ENCODE data around the gene S1PR2. TPM values are rescaled to one million over a fixed set of nuclear protein-coding genes. Genes with fewer than 3 reads are reported as not detected.

S1PR2 gene
- total and polyA plus RNA-seq, 2 donors (not counting 3 experiments of a cell fraction or from before 2014, with no cell fraction given): 0.70 to 1.0 TPM

GRCh38 chr19:10183926-10184325 lies 47.2 kb downstream of the S1PR2 start:
- Histone ChIP-seq H3K4me1 (ENCODE audit: control insufficient read depth, extremely low read depth, insufficient read depth, low read length) (no peaks in the 10 kb centered on the region), H3K27me3 (ENCODE audit: control insufficient read depth in 2 of 2, insufficient read depth in 2 of 2, low read length in 2 of 2) (no peaks in the 10 kb centered on the region), H3K9me3 (replicated peaks; ENCODE audit: control insufficient read depth, insufficient read depth, low read length) (no peaks in the 10 kb centered on the region), H3K9me1 (replicated peaks; ENCODE audit: control insufficient read depth, extremely low read depth, insufficient read depth, low read length) (no peaks in the 10 kb centered on the region), H3K79me2 (ENCODE audit: control insufficient read depth, insufficient read depth, low read length) (peaks cover 65% of the 10 kb centered on the region), H3K9ac (replicated peaks; ENCODE audit: extremely low read depth, insufficient read depth, low read length) (no peak overlapping the region), H3K36me3 (ENCODE audit: control insufficient read depth in 2 of 2, extremely low read depth in 1 of 2, insufficient read depth in 2 of 2, low read length in 2 of 2) (peaks cover 2 to 21% of the 10 kb centered on the region in 2 experiments), H3K4me3 (replicated peaks in 1 of 3; ENCODE audit: insufficient read depth in 1 of 3, low read depth in 1 of 3, low read length in 3 of 3) (no peak overlapping the region), H3K27ac (ENCODE audit: insufficient read depth, low read depth, low read length) (no peak overlapping the region), H3K4me2 (ENCODE audit: insufficient read depth, low read length) (no peak overlapping the region), H4K20me1 (replicated peaks; ENCODE audit: control insufficient read depth, extremely low read depth, insufficient read depth, low read length) (no peaks in the 10 kb centered on the region), H2AFZ (ENCODE audit: low read depth, low read length) (no peak overlapping the region)
- dilution Hi-C loops (cut with MboI; ENCODE audit: extremely low pct_ligation_motif_present, low sequenced_read_pairs) (no loop called here), intact Hi-C loops (cut with micrococcal nuclease) (no loop called here)
- ChIA-PET POLR2A (no interaction called here), CTCF (interaction anchor here (1.2 kb wide), 1 partner anchor 66 kb away, joined by 3 read pairs; no protein-coding TSS in a partner anchor)
- no TSS peak for BruUV-seq (replicated peaks)
- DNase-seq (ENCODE audit: low read depth, low spot score) (no peak), FAIRE-seq (no peak)
- TF ChIP-seq MYC (IDR thresholded peaks at IDR 0.05; ENCODE audit: low read depth, low read length) (no peak), POLR2A (IDR thresholded peaks at IDR 0.05; ENCODE audit: low read depth, low read length) (no peak), POLR2AphosphoS5 (IDR thresholded peaks at IDR 0.05; ENCODE audit: insufficient read depth, low read depth, low read length) (no peak), CTCF (IDR thresholded peaks at IDR 0.05; ENCODE audit: extremely low read depth in 1 of 2, insufficient read depth in 1 of 2, low read depth in 1 of 2, low read length in 2 of 2) (no peak), GATA2 (IDR thresholded peaks at IDR 0.05; ENCODE audit: insufficient read depth, insufficient read length, low read depth, low read length) (no peak)

DNA sequence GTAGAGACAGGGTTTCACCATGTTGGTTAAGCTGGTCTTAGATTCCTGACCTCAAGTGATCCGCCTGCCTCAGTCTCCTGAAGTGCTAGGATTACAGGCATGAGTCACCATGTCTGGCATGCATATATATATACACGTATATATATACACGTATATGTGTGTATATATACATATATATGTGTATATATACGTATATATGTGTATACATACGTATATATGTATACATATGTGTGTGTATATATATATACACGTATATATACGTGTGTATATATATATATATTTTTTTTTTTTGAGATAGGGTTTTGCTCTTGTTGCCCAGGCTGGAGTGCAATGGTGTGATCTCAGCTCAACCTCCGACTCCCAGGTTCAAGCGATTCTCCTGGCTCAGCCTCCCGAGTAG lies 48.3 kb downstream of the S1PR2 start:
- no peak for FAIRE-seq
- no peak overlapping the region for H3K4me2 ChIP-seq (ENCODE audit: insufficient read depth, low read length)
- H3K36me3 ChIP-seq (ENCODE audit: control insufficient read depth in 2 of 2, extremely low read depth in 1 of 2, insufficient read depth in 2 of 2, low read length in 2 of 2): peaks cover 2 to 21% of the 10 kb centered on the region in 2 experiments
- no peak for TF ChIP-seq CTCF (IDR thresholded peaks at IDR 0.05; ENCODE audit: extremely low read depth in 1 of 2, insufficient read depth in 1 of 2, low read depth in 1 of 2, low read length in 2 of 2)
- H3K9me1 ChIP-seq (replicated peaks; ENCODE audit: control insufficient read depth, extremely low read depth, insufficient read depth, low read length): no peaks in the 10 kb centered on the region
- no peaks in the 10 kb centered on the region for H4K20me1 ChIP-seq (replicated peaks; ENCODE audit: control insufficient read depth, extremely low read depth, insufficient read depth, low read length)
- no peak overlapping the region for H3K4me3 ChIP-seq (replicated peaks in 1 of 3; ENCODE audit: insufficient read depth in 1 of 3, low read depth in 1 of 3, low read length in 3 of 3)
- ChIA-PET POLR2A (no interaction called here), CTCF (no interaction called here)
- no peaks in the 10 kb centered on the region for H3K9me3 ChIP-seq (replicated peaks; ENCODE audit: control insufficient read depth, insufficient read depth, low read length)
- peaks cover 54% of the 10 kb centered on the region for H3K79me2 ChIP-seq (ENCODE audit: control insufficient read depth, insufficient read depth, low read length)
- DNase-seq (ENCODE audit: low read depth, low spot score): no peak
- H3K27me3 ChIP-seq (ENCODE audit: control insufficient read depth in 2 of 2, insufficient read depth in 2 of 2, low read length in 2 of 2): no peaks in the 10 kb centered on the region
- H2AFZ ChIP-seq (ENCODE audit: low read depth, low read length): no peak overlapping the region
- H3K4me1 ChIP-seq (ENCODE audit: control insufficient read depth, extremely low read depth, insufficient read depth, low read length): no peaks in the 10 kb centered on the region
- intact Hi-C loops (cut with micrococcal nuclease): no loop called here
- no TSS peak for BruUV-seq (replicated peaks)
- no peak overlapping the region for H3K9ac ChIP-seq (replicated peaks; ENCODE audit: extremely low read depth, insufficient read depth, low read length)
- no peak overlapping the region for H3K27ac ChIP-seq (ENCODE audit: insufficient read depth, low read depth, low read length)
- dilution Hi-C loops (cut with MboI; ENCODE audit: extremely low pct_ligation_motif_present, low sequenced_read_pairs): no loop called here
